ENCODE measurements around the gene DHRS13. TPM values are rescaled to one million over a fixed set of nuclear protein-coding genes. Genes with fewer than 3 reads are reported as not detected.

Gene DHRS13
- total RNA-seq, 4 donors from 2014 or later = 2.1 to 3.6 (median 2.7) TPM

GRCh38 chr17:28928061-28928460, 25.2 kb upstream of the DHRS13 start:
- no peak for TF ChIP-seq CTCF (IDR thresholded peaks at IDR 0.05; ENCODE audit: low read depth)

GRCh38 chr17:28926786-28927185, 23.9 kb upstream of the DHRS13 start:
- TF ChIP-seq CTCF (IDR thresholded peaks at IDR 0.05; ENCODE audit: low read depth) = no peak

- no peak for TF ChIP-seq CTCF (IDR thresholded peaks at IDR 0.05; ENCODE audit: low read depth)
Measured at GRCh38 chr17:28926366-28926765, 23.5 kb upstream of the DHRS13 start.

- no peak for TF ChIP-seq CTCF (IDR thresholded peaks at IDR 0.05; ENCODE audit: low read depth)
Measured at GRCh38 chr17:28925912-28926365, 23.1 kb upstream of the DHRS13 start.

GRCh38 chr17:28920201-28920600, 17.3 kb upstream of the DHRS13 start:
- no peak for TF ChIP-seq CTCF (IDR thresholded peaks at IDR 0.05; ENCODE audit: low read depth)

GRCh38 chr17:28918295-28918694, 15.4 kb upstream of the DHRS13 start:
- TF ChIP-seq CTCF (IDR thresholded peaks at IDR 0.05; ENCODE audit: low read depth) = no peak

GRCh38 chr17:28917465-28917864, 14.6 kb upstream of the DHRS13 start:
- TF ChIP-seq CTCF (IDR thresholded peaks at IDR 0.05; ENCODE audit: low read depth) = no peak

Measured in subcutaneous adipose tissue (tissue), 4 donors.